ENCODE results near the gene APPL2. TPM values are rescaled to one million over a fixed set of nuclear protein-coding genes. Genes with fewer than 3 reads are reported as not detected.

Gene APPL2
- total and polyA plus RNA-seq, 10 donors, result 11.0 to 75.6 (median 45.7) TPM

GRCh38 chr12:105138248-105138647 lies 97.7 kb downstream of the APPL2 start:
- intact Hi-C loops (cut with DNase I; ENCODE audit: low total_unique reads), result no loop called here
- H3K36me3 ChIP-seq, result peaks cover 0 to 100% (median 70%) of the 10 kb centered on the region in 6 donors
- H3K4me1 ChIP-seq, result peaks cover 0 to 18% (median 0%) of the 10 kb centered on the region in 6 donors
- H3K4me3 ChIP-seq, result no peak overlapping the region
- H3K27ac ChIP-seq, result no peak overlapping the region
- 87 to 94% (median 91%) methylated on average over 2 of the region's 2 CpGs for WGBS, 5 donors
- DNase-seq, result no peak
- no peaks in the 10 kb centered on the region for H3K9me3 ChIP-seq
- TF ChIP-seq POLR2A (IDR thresholded peaks at IDR 0.05) (no peak), POLR2AphosphoS5 (IDR thresholded peaks at IDR 0.05) (no peak), CTCF (IDR thresholded peaks at IDR 0.05 in 8 of 11, conservative IDR thresholded peaks at IDR 0.05 in 3 of 11) (no peak)
- no peaks in the 10 kb centered on the region for H3K27me3 ChIP-seq (replicated peaks in 1 of 7)

Other genes starting within 250 kb of the APPL2 start
- 10 to 100 TPM in 3 of 7 donors, 1 to 10 TPM in 4; 2.5 to 15.1 (median 8.6) TPM for gene NOPCHAP1, start 249.9 kb downstream of the APPL2 start, total RNA-seq
- 10 to 100 TPM in 2 of 3 donors, 1 to 10 TPM in 1; 9.5 to 13.1 (median 12.2) TPM for gene NOPCHAP1, start 249.9 kb downstream of the APPL2 start, polyA plus RNA-seq
- 10 to 100 TPM in 1 of 7 donors, 1 to 10 TPM in 6; 1.6 to 10.4 (median 4.1) TPM for gene ALDH1L2, start 151.7 kb downstream of the APPL2 start, total RNA-seq
- under 1 TPM; 0.07 to 0.26 (median 0.22) TPM for gene ALDH1L2, start 151.7 kb downstream of the APPL2 start, polyA plus RNA-seq
- 100 to 1,000 TPM in 4 of 7 donors, 10 to 100 TPM in 3; 87.2 to 172 (median 107) TPM for gene WASHC4, start 128.4 kb downstream of the APPL2 start, total RNA-seq
- 10 to 100 TPM; 25.2 to 33.4 (median 29.5) TPM for gene WASHC4, start 128.4 kb downstream of the APPL2 start, polyA plus RNA-seq
- 10 to 100 TPM; 12.7 to 33.4 (median 17.6) TPM for gene C12orf75, start 94.5 kb upstream of the APPL2 start, total RNA-seq
- 10 to 100 TPM; 16.5 to 23.5 (median 20.4) TPM for gene C12orf75, start 94.5 kb upstream of the APPL2 start, polyA plus RNA-seq

All from spleen (tissue), 11 donors.